ENCODE data around the gene TASOR2. TPM values are rescaled to one million over a fixed set of nuclear protein-coding genes. Genes with fewer than 3 reads are reported as not detected.

The TASOR2 gene
- polyA plus RNA-seq, 1 donor (not counting 4 experiments of a cell fraction or from before 2014, with no cell fraction given) = 40.4 TPM

DNA sequence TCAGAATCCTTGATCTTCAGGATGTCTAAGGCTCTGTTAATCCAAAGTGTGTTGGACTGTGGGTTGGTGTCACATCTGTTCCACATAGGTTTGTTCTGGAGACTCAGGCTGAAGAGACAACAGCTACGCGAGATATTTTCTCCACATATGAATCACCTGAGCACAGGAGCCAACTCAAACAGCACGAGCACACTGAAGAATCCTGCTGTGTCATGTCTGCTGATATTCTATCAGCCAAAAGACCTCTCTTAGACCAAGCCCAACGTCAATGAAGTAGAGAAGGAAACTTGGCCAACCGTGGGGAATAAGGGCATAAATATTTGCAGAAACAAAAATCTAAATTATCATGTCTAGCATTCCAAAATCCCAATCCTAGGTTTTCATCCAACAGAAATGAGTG, 2.7 kb upstream of the TASOR2 start:
- H3K79me2 ChIP-seq (ENCODE audit: control insufficient read depth, insufficient read depth, low read length) = peaks cover 23% of the 10 kb centered on the region
- FAIRE-seq = no peak
- peak overlapping the region; percentile 65 for H3K4me2 ChIP-seq (ENCODE audit: control insufficient read depth, extremely low read depth, insufficient read depth, low read depth, low read length)
- TF ChIP-seq EZH2 (IDR thresholded peaks at IDR 0.05; ENCODE audit: low read length) = no peak
- TF ChIP-seq, protein P1, sequence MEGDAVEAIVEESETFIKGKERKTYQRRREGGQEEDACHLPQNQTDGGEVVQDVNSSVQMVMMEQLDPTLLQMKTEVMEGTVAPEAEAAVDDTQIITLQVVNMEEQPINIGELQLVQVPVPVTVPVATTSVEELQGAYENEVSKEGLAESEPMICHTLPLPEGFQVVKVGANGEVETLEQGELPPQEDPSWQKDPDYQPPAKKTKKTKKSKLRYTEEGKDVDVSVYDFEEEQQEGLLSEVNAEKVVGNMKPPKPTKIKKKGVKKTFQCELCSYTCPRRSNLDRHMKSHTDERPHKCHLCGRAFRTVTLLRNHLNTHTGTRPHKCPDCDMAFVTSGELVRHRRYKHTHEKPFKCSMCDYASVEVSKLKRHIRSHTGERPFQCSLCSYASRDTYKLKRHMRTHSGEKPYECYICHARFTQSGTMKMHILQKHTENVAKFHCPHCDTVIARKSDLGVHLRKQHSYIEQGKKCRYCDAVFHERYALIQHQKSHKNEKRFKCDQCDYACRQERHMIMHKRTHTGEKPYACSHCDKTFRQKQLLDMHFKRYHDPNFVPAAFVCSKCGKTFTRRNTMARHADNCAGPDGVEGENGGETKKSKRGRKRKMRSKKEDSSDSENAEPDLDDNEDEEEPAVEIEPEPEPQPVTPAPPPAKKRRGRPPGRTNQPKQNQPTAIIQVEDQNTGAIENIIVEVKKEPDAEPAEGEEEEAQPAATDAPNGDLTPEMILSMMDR (optimal IDR thresholded peaks at IDR 0.05 in 1 of 3, IDR thresholded peaks at IDR 0.05 in 1 of 3, conservative IDR thresholded peaks at IDR 0.05 in 1 of 3; ENCODE audit: extremely low read depth in 1 of 3, insufficient read depth in 2 of 3, low read length in 3 of 3) = no peak
- H3K4me3 ChIP-seq (ENCODE audit: control insufficient read depth in 2 of 3, extremely low read depth in 1 of 3, insufficient read depth in 2 of 3, low read depth in 1 of 3, low read length in 3 of 3) = peak overlapping the region in 1 of 3 experiments; percentile 13
- no peak overlapping the region for H3K27ac ChIP-seq (ENCODE audit: control insufficient read depth, insufficient read depth, low read length)
- no peak for DNase-seq (ENCODE audit: low read depth, low spot score)
- H2AFZ ChIP-seq (ENCODE audit: control insufficient read depth, low read length) = peak overlapping the region; percentile 89
- no peaks in the 10 kb centered on the region for H3K36me3 ChIP-seq (ENCODE audit: control insufficient read depth in 2 of 2, extremely low read depth in 1 of 2, insufficient read depth in 2 of 2, low read length in 2 of 2)
- no peaks in the 10 kb centered on the region for H4K20me1 ChIP-seq (ENCODE audit: control insufficient read depth, extremely low read depth, insufficient read depth, low read length)
- H3K9me3 ChIP-seq (ENCODE audit: control insufficient read depth, low read depth, low read length) = no peaks in the 10 kb centered on the region
- dilution Hi-C loops (cut with MboI; ENCODE audit: extremely low pct_ligation_motif_present, low sequenced_read_pairs) = no loop called here
- no peaks in the 10 kb centered on the region for H3K9me1 ChIP-seq (ENCODE audit: control insufficient read depth, extremely low read depth, insufficient read depth, low read length)
- no peaks in the 10 kb centered on the region for H3K27me3 ChIP-seq (ENCODE audit: control insufficient read depth, extremely low read depth, insufficient read depth, low read length)
- H3K9ac ChIP-seq (ENCODE audit: control insufficient read depth, extremely low read depth, insufficient read depth, low read length) = no peak overlapping the region
- H3K4me1 ChIP-seq (ENCODE audit: control insufficient read depth, extremely low read depth, insufficient read depth, low read length) = peaks cover 13% of the 10 kb centered on the region

DNA sequence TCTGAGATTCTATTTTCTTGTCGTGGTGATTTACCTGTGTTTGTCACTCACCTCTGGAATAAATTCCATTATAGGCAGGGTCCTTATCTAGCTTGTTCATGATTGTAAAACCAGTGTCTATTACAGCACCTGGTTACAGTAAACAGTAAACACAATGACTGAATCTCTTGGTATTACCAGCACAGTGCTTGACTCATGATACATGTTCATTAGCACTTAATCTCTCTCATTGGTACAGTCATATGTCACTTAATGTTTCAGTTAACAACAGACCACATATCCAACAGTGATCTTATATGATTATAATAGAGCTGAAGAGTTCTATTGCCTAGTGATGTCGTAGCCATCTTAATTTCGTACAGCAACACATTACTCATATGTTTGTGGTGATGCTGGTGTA, 1.6 kb upstream of the TASOR2 start:
- Histone ChIP-seq H3K4me2 (ENCODE audit: control insufficient read depth, extremely low read depth, insufficient read depth, low read depth, low read length) (no peak overlapping the region), H2AFZ (ENCODE audit: control insufficient read depth, low read length) (no peak overlapping the region), H4K20me1 (ENCODE audit: control insufficient read depth, extremely low read depth, insufficient read depth, low read length) (no peaks in the 10 kb centered on the region), H3K36me3 (ENCODE audit: control insufficient read depth in 2 of 2, extremely low read depth in 1 of 2, insufficient read depth in 2 of 2, low read length in 2 of 2) (no peaks in the 10 kb centered on the region), H3K9me1 (ENCODE audit: control insufficient read depth, extremely low read depth, insufficient read depth, low read length) (peaks cover 3% of the 10 kb centered on the region), H3K9me3 (ENCODE audit: control insufficient read depth, low read depth, low read length) (no peaks in the 10 kb centered on the region), H3K79me2 (ENCODE audit: control insufficient read depth, insufficient read depth, low read length) (peaks cover 34% of the 10 kb centered on the region), H3K9ac (ENCODE audit: control insufficient read depth, extremely low read depth, insufficient read depth, low read length) (no peak overlapping the region), H3K4me1 (ENCODE audit: control insufficient read depth, extremely low read depth, insufficient read depth, low read length) (peaks cover 13% of the 10 kb centered on the region), H3K27ac (ENCODE audit: control insufficient read depth, insufficient read depth, low read length) (no peak overlapping the region), H3K27me3 (ENCODE audit: control insufficient read depth, extremely low read depth, insufficient read depth, low read length) (no peaks in the 10 kb centered on the region), H3K4me3 (ENCODE audit: control insufficient read depth in 2 of 3, extremely low read depth in 1 of 3, insufficient read depth in 2 of 3, low read depth in 1 of 3, low read length in 3 of 3) (no peak overlapping the region)
- DNase-seq (ENCODE audit: low read depth, low spot score) = no peak
- TF ChIP-seq EZH2 (IDR thresholded peaks at IDR 0.05; ENCODE audit: low read length) = no peak
- TF ChIP-seq, protein P1 (optimal IDR thresholded peaks at IDR 0.05 in 1 of 3, IDR thresholded peaks at IDR 0.05 in 1 of 3, conservative IDR thresholded peaks at IDR 0.05 in 1 of 3; ENCODE audit: extremely low read depth in 1 of 3, insufficient read depth in 2 of 3, low read length in 3 of 3) = no peak
- FAIRE-seq = no peak
- dilution Hi-C loops (cut with MboI; ENCODE audit: extremely low pct_ligation_motif_present, low sequenced_read_pairs) = no loop called here

Measured in keratinocyte (primary cell).